Testis (tissue), 2 donors: Measurements from ENCODE around the gene ANXA1.

Experiments used
- CTCF ChIP-seq, 3 experiments: fragments of 450-650 bp in 2 of 3; fragments of 200-600 bp in 1 of 3; sonication (generic) in 1 of 3; IDR thresholded peaks; one replicate each; pipeline ENCODE4 v1.5.1; 2016 to 2019; ENCODE audit warnings: antibody characterized with exemption in 3 of 3, mild to moderate bottlenecking in 2 of 3, moderate library complexity in 1 of 3
- POLR2A ChIP-seq: fragments of 450-650 bp; IDR thresholded peaks from one replicate; pipeline ENCODE4 v1.6.1; 2017; ENCODE audit warnings: antibody characterized with exemption, mild to moderate bottlenecking, moderate library complexity

GRCh38 chr9:73155968-73156864 lies 4.6 kb downstream of the ANXA1 start:
- TF ChIP-seq POLR2A (no peak), CTCF (IDR thresholded peaks at IDR 0.05) (no peak)
